ENCODE data around the gene KCNS1.
"Not testable (repeated sequence)": the region's sequence is repeated elsewhere in the genome, so short reads cannot be mapped to it uniquely, and the experiment has no call there.

The KCNS1 gene

GRCh38 chr20:45100563-45101245, at the start of gene KCNS1:
Gene KCNS1, minus strand, starts transcription at chr20:45101127. Its CDS starts 1,891 bp downstream, at chr20:45099236.
- DNase-seq (ENCODE audit: low read depth in 2 of 2, low spot score in 1 of 2): no peak

- DNase-seq (ENCODE audit: low read depth in 2 of 2, low spot score in 1 of 2): no peak
Observed at GRCh38 chr20:45149062-45149461, 48.1 kb upstream of the KCNS1 start.

- no peak for DNase-seq (ENCODE audit: low read depth in 2 of 2, low spot score in 1 of 2)
Observed at GRCh38 chr20:45140836-45141235, 39.9 kb upstream of the KCNS1 start.

GRCh38 chr20:45139733-45140375, 38.9 kb upstream of the KCNS1 start:
- DNase-seq (ENCODE audit: low read depth in 2 of 2, low spot score in 1 of 2): not testable (repeated sequence)

GRCh38 chr20:45138561-45139300, 37.8 kb upstream of the KCNS1 start:
- DNase-seq (ENCODE audit: low read depth in 2 of 2, low spot score in 1 of 2): peak in 1 of 2 donors; percentile 8

- DNase-seq (ENCODE audit: low read depth in 2 of 2, low spot score in 1 of 2): no peak
Observed at GRCh38 chr20:45136911-45137310, 36.0 kb upstream of the KCNS1 start.

- no peak for DNase-seq (ENCODE audit: low read depth in 2 of 2, low spot score in 1 of 2)
Observed at GRCh38 chr20:45128099-45128498, 27.2 kb upstream of the KCNS1 start.

- DNase-seq (ENCODE audit: low read depth in 2 of 2, low spot score in 1 of 2): no peak
Observed at GRCh38 chr20:45124365-45124764, 23.4 kb upstream of the KCNS1 start, which contains the start of gene WFDC12. Gene WFDC12, minus strand, starts transcription at chr20:45124465. Its CDS starts 18 bp downstream, at chr20:45124447.

GRCh38 chr20:45121388-45121787, 20.5 kb upstream of the KCNS1 start:
- DNase-seq (ENCODE audit: low read depth in 2 of 2, low spot score in 1 of 2): no peak

GRCh38 chr20:45119556-45120266, 18.8 kb upstream of the KCNS1 start:
- no peak for DNase-seq (ENCODE audit: low read depth in 2 of 2, low spot score in 1 of 2)

- no peak for DNase-seq (ENCODE audit: low read depth in 2 of 2, low spot score in 1 of 2)
Observed at GRCh38 chr20:45118028-45118427, 17.1 kb upstream of the KCNS1 start.

- DNase-seq (ENCODE audit: low read depth in 2 of 2, low spot score in 1 of 2): no peak
Observed at GRCh38 chr20:45117581-45117980, 16.7 kb upstream of the KCNS1 start.

- no peak for DNase-seq (ENCODE audit: low read depth in 2 of 2, low spot score in 1 of 2)
Observed at GRCh38 chr20:45115829-45116228, 14.9 kb upstream of the KCNS1 start.

GRCh38 chr20:45115386-45115774, 14.5 kb upstream of the KCNS1 start:
- no peak for DNase-seq (ENCODE audit: low read depth in 2 of 2, low spot score in 1 of 2)

GRCh38 chr20:45114465-45115385, 13.8 kb upstream of the KCNS1 start, which contains the start of gene WFDC5:
Gene WFDC5, minus strand, starts transcription at chr20:45115174. Its CDS starts 91 bp downstream, at chr20:45115083.
- no peak for DNase-seq (ENCODE audit: low read depth in 2 of 2, low spot score in 1 of 2)

- no peak for DNase-seq (ENCODE audit: low read depth in 2 of 2, low spot score in 1 of 2)
Observed at GRCh38 chr20:45113865-45114264, 12.9 kb upstream of the KCNS1 start.

- no peak for DNase-seq (ENCODE audit: low read depth in 2 of 2, low spot score in 1 of 2)
Observed at GRCh38 chr20:45112754-45113153, 11.8 kb upstream of the KCNS1 start.

GRCh38 chr20:45111799-45112471, 11.0 kb upstream of the KCNS1 start:
- DNase-seq (ENCODE audit: low read depth in 2 of 2, low spot score in 1 of 2): no peak

GRCh38 chr20:45111285-45111684, 10.4 kb upstream of the KCNS1 start:
- no peak for DNase-seq (ENCODE audit: low read depth in 2 of 2, low spot score in 1 of 2)

GRCh38 chr20:45110301-45110700, 9.4 kb upstream of the KCNS1 start:
- no peak for DNase-seq (ENCODE audit: low read depth in 2 of 2, low spot score in 1 of 2)

Data from stimulated activated CD8-positive, alpha-beta memory T cell treated with anti-CD3 and anti-CD28 coated beads, Interleukin-4, amount 100 ng/mL, for 1 hour (primary cell).